ENCODE results near the gene TNIP1. TPM values are rescaled to one million over a fixed set of nuclear protein-coding genes. Genes with fewer than 3 reads are reported as not detected.

Gene TNIP1
- total RNA-seq, 1 donor from 2014 or later = 512 TPM

DNA sequence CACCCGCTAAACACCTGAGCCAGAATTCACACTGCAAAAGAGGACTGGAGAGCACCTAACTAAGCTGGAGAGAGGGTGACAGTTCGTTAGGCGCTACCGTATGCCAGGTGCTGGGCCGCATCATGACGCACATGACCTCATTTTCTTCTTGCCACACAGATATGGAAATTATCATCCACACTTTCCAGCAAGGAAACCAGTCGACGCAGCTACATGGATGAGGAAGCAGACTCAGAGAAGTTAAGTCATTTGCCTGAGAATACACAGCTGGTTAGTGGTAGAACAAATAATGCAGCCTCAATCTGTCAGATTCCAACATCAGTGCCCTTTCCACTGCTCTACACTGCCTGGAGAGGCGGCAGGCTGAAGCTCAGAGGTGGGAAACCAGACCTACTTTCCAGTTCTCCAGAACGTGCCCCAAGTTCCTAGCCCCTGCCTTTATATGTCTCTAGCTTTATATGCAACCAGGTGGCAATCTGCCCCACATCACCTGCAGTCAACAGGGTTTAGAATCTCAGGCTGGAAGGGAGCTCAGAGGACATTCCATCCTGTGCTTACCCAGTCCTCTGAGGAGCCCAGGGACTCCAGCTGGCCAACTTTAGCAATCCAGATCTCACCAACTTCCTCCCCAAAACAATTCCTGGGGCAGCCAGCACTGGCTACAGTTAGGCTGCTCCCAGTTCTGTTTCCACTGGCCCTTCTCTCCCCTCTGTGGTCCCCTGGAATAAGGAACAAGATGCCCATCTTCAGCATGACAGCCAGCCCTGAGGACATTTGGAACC lies 8.8 kb downstream of the TNIP1 start:
- CTCF ChIA-PET = interaction anchor here (0.8 to 1.7 kb wide), 3 partner anchors 20 to 43 kb away, joined by 3 to 8 read pairs (median 5); no protein-coding TSS in a partner anchor
- Mint-ChIP-seq H3K9me3 (no peaks in the 10 kb centered on the region), H3K27ac (peak overlapping the region; percentile 66), H3K4me1 (peaks cover 99% of the 10 kb centered on the region), H3K36me3 (ENCODE audit: low read depth) (peaks cover 88% of the 10 kb centered on the region), H3K27me3 (no peaks in the 10 kb centered on the region), H3K4me3 (no peak overlapping the region)
- intact Hi-C loops (cut with micrococcal nuclease) = no loop called here
- TF ChIP-seq, protein P1, sequence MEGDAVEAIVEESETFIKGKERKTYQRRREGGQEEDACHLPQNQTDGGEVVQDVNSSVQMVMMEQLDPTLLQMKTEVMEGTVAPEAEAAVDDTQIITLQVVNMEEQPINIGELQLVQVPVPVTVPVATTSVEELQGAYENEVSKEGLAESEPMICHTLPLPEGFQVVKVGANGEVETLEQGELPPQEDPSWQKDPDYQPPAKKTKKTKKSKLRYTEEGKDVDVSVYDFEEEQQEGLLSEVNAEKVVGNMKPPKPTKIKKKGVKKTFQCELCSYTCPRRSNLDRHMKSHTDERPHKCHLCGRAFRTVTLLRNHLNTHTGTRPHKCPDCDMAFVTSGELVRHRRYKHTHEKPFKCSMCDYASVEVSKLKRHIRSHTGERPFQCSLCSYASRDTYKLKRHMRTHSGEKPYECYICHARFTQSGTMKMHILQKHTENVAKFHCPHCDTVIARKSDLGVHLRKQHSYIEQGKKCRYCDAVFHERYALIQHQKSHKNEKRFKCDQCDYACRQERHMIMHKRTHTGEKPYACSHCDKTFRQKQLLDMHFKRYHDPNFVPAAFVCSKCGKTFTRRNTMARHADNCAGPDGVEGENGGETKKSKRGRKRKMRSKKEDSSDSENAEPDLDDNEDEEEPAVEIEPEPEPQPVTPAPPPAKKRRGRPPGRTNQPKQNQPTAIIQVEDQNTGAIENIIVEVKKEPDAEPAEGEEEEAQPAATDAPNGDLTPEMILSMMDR (IDR thresholded peaks at IDR 0.05) = no peak
- DNase-seq (no peak), ATAC-seq (ENCODE audit: low read depth) (no peak)
- POLR2A ChIA-PET = interaction anchor here (1.3 to 11.3 kb wide), 5 partner anchors 10 to 26 kb away, joined by 3 to 242 read pairs (median 5); partner anchors contain the start of gene TNIP1

DNA sequence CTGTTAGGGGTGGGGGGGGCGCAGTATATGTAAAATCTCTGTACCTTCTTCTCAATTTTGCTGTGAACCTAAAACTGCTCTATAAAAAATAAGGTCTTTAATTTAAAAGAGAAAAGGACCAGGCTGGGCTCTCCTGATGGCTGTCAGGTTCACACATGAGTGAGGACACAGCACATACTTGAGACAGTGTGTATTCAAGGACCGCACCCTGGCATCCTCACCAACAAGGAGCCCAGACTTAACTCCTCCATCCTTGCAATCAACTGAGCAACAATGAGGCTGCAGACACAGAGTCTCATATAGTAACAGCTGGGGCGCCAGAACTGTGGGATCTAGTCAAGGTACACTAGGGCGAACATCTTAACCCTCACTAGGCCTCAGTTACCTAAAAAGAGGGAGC lies 9.8 kb downstream of the TNIP1 start:
- Mint-ChIP-seq H3K27ac (no peak overlapping the region), H3K4me3 (no peak overlapping the region), H3K4me1 (peaks cover 99% of the 10 kb centered on the region), H3K36me3 (ENCODE audit: low read depth) (peaks cover 88% of the 10 kb centered on the region), H3K9me3 (no peaks in the 10 kb centered on the region), H3K27me3 (no peaks in the 10 kb centered on the region)
- intact Hi-C loops (cut with micrococcal nuclease) = no loop called here
- DNase-seq = no peak
- TF ChIP-seq, protein P1 (IDR thresholded peaks at IDR 0.05) = no peak
- CTCF ChIA-PET = interaction anchor here (0.8 to 1.7 kb wide), 4 partner anchors 19 to 44 kb away, joined by 3 to 8 read pairs (median 4); no protein-coding TSS in a partner anchor
- no peak for ATAC-seq (ENCODE audit: low read depth)
- POLR2A ChIA-PET = interaction anchor here (0.6 to 11.3 kb wide), 8 partner anchors 11 to 1071 kb away, joined by 3 to 242 read pairs (median 5); partner anchors contain the start of gene TNIP1

DNA sequence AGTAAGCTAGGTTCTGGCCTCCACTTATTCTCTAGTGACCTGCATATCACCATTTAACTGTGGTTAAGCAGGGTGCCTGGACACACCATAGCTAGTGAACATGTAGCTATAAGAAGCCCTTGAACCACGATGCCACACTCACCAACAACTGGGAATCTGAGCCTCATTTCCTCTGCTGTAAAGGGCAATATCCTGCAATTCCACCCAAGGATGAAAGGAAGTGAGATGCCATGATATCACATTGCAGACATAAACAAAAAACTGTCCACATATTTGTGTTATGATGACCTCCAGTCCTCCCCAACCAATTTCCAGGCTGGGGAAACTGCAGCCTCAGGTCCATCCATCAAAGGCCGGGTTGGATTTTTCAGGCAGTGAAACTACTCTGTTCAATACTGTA lies 10.4 kb downstream of the TNIP1 start:
- peaks cover 99% of the 10 kb centered on the region for H3K4me1 Mint-ChIP-seq
- DNase-seq = no peak
- ChIA-PET CTCF (interaction anchor here (1.1 to 2.7 kb wide), 5 partner anchors 8 to 45 kb away, joined by 3 to 14 read pairs (median 5); no protein-coding TSS in a partner anchor), POLR2A (interaction anchor here (0.6 to 11.3 kb wide), 7 partner anchors 11 to 1071 kb away, joined by 4 to 242 read pairs (median 6); partner anchors contain the start of gene TNIP1)
- H3K9me3 Mint-ChIP-seq = no peaks in the 10 kb centered on the region
- peaks cover 88% of the 10 kb centered on the region for H3K36me3 Mint-ChIP-seq (ENCODE audit: low read depth)
- TF ChIP-seq, protein P1 (IDR thresholded peaks at IDR 0.05) = no peak
- intact Hi-C loops (cut with micrococcal nuclease) = no loop called here
- ATAC-seq (ENCODE audit: low read depth) = no peak
- no peak overlapping the region for H3K4me3 Mint-ChIP-seq
- peak overlapping the region; percentile 12 for H3K27ac Mint-ChIP-seq
- no peaks in the 10 kb centered on the region for H3K27me3 Mint-ChIP-seq

DNA sequence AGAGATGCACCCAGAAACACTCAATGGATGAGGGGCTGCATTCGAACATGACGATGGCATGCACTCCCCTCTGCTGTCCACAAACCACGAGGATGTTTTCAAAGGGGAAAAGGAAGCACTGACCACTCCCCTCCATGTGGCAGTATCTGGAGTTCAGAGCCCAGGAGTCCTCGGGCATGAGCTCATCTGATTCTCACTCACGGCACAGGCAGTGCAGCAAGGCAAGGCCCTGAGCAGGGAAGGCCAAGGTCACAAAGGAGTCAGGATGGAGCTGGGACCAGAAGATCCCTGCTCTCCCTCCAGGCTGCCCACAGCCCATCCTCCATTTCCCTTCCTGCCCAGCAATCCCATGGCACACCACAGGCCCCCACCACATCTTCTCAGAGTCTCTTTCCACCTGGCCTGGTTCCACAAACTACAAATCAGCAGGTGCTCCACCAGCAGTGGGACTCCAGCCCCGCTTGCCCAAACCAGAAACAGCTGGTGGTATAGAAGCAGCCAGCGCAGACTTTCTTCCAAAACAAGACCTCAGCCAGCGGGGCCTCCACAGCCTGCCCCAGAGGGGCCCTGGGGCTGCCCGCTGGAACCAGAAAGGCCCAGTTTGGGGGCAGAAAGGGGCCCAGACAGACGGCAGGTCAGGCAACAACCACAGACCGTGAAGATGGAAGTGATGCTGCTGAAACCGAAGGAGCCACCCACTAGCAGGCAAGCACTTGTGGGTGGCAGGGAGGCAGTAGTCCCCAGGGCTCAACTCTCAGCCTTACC lies 12.2 kb downstream of the TNIP1 start:
- POLR2A ChIA-PET = interaction anchor here (0.6 to 11.3 kb wide), 18 partner anchors 9 to 656 kb away, joined by 3 to 242 read pairs (median 4); partner anchors contain the start of genes ANXA6, CD74, GM2A and TNIP1

More for the DNA sequence above, 12.2 kb downstream of the TNIP1 start:
- peaks cover 93% of the 10 kb centered on the region for H3K36me3 Mint-ChIP-seq (ENCODE audit: low read depth)
- TF ChIP-seq, protein P1 (IDR thresholded peaks at IDR 0.05) = no peak
- H3K27ac Mint-ChIP-seq = peak overlapping the region; percentile 91
- ATAC-seq (ENCODE audit: low read depth) = peak; percentile 86
- intact Hi-C loops (cut with micrococcal nuclease) = loop anchor here (1.0 kb wide), 2 partner anchors 8 to 10 kb away; no protein-coding TSS in a partner anchor
- H3K4me3 Mint-ChIP-seq = peak overlapping the region; percentile 72
- CTCF ChIA-PET = interaction anchor here (0.7 to 2.7 kb wide), 7 partner anchors 9 to 47 kb away, joined by 3 to 14 read pairs (median 3); no protein-coding TSS in a partner anchor
- H3K4me1 Mint-ChIP-seq = peaks cover 99% of the 10 kb centered on the region
- no peaks in the 10 kb centered on the region for H3K9me3 Mint-ChIP-seq
- DNase-seq = peak; percentile 62
- no peaks in the 10 kb centered on the region for H3K27me3 Mint-ChIP-seq
